NOMO-1 treated with DMSO at 0.1 percent for 48 hours (cell line): Measurements from ENCODE around the gene KIAA1328.
"Not testable (repeated sequence)": the region's sequence is repeated elsewhere in the genome, so short reads cannot be mapped to it uniquely, and the experiment has no call there.

ENCODE experiments used
- DNase-seq: peaks from one replicate; lab custom pipeline; 2025; ENCODE audit not compliant: unreplicated experiment; lab: John Stamatoyannopoulos, UW

The KIAA1328 gene

GRCh38 chr18:36828630-36829361 is at the start of gene KIAA1328, which contains the start of gene TPGS2:
Gene KIAA1328 (plus strand): TSS chr18:36829127. CDS start chr18:36829139, 12 bp downstream.
Gene TPGS2 (minus strand): TSS chr18:36829002. CDS start chr18:36828767, 235 bp downstream.
- peak; percentile 89 for DNase-seq

GRCh38 chr18:36780748-36781147 is 48.2 kb upstream of the KIAA1328 start:
- DNase-seq, result no peak

GRCh38 chr18:36782710-36783109 is 46.2 kb upstream of the KIAA1328 start:
- no peak for DNase-seq

GRCh38 chr18:36783792-36784191 is 45.1 kb upstream of the KIAA1328 start:
- no peak for DNase-seq

GRCh38 chr18:36786686-36787085 is 42.2 kb upstream of the KIAA1328 start:
- no peak for DNase-seq

GRCh38 chr18:36792634-36793283 is 36.2 kb upstream of the KIAA1328 start:
- DNase-seq, result no peak

GRCh38 chr18:36798738-36799473 is 30.0 kb upstream of the KIAA1328 start:
- no peak for DNase-seq

GRCh38 chr18:36805105-36805504 is 23.8 kb upstream of the KIAA1328 start:
- no peak for DNase-seq

- DNase-seq, result no peak
Measured at GRCh38 chr18:36808681-36809080, 20.2 kb upstream of the KIAA1328 start.

GRCh38 chr18:36809590-36810381 is 19.1 kb upstream of the KIAA1328 start:
- DNase-seq, result peak; percentile 72

GRCh38 chr18:36811430-36811829 is 17.5 kb upstream of the KIAA1328 start:
- no peak for DNase-seq

GRCh38 chr18:36811955-36812354 is 17.0 kb upstream of the KIAA1328 start:
- no peak for DNase-seq

- DNase-seq, result no peak
Measured at GRCh38 chr18:36812678-36813077, 16.2 kb upstream of the KIAA1328 start.

- DNase-seq, result no peak
Measured at GRCh38 chr18:36813101-36813775, 15.7 kb upstream of the KIAA1328 start.

GRCh38 chr18:36813824-36814223 is 15.1 kb upstream of the KIAA1328 start:
- no peak for DNase-seq

- DNase-seq, result no peak
Measured at GRCh38 chr18:36814994-36815393, 13.9 kb upstream of the KIAA1328 start.

GRCh38 chr18:36816096-36816495 is 12.8 kb upstream of the KIAA1328 start:
- DNase-seq, result not testable (repeated sequence)

- DNase-seq, result no peak
Measured at GRCh38 chr18:36817039-36817438, 11.9 kb upstream of the KIAA1328 start.

GRCh38 chr18:36818652-36819051 is 10.3 kb upstream of the KIAA1328 start:
- DNase-seq, result no peak

GRCh38 chr18:36819621-36820020 is 9.3 kb upstream of the KIAA1328 start:
- no peak for DNase-seq
